Stimulated activated memory B cell treated with anti-CD40 and anti-IgM and Interleukin-4, amounts not matched to agents 10 μg/mL and 1 μg/mL and 100 μg/mL, for 72 hours (primary cell): ENCODE data around the gene KREMEN2.
A peak's percentile ranks its signal among the peaks of the same experiment; 100 is the strongest.

Experiments used
- ATAC-seq: fragments of 150-1000 bp; cut with Tn5 transposase; 2 replicates; pipeline ENCODE4 v1.10.0; 2021
- H3K27ac Mint-ChIP-seq: one replicate; pipeline ENCODE4 v1.8.0; 2022; ENCODE audit warnings: mild to moderate bottlenecking, mixed read lengths
- H3K27me3 Mint-ChIP-seq: one replicate; pipeline ENCODE4 v1.8.0; 2022; ENCODE audit warnings: mixed read lengths
- H3K36me3 Mint-ChIP-seq: one replicate; pipeline ENCODE4 v1.8.0; 2022; ENCODE audit warnings: mixed read lengths
- H3K4me1 Mint-ChIP-seq: one replicate; pipeline ENCODE4 v1.8.0; 2022; ENCODE audit warnings: mixed read lengths
- H3K4me3 Mint-ChIP-seq: one replicate; pipeline ENCODE4 v1.8.0; 2022; ENCODE audit warnings: mild to moderate bottlenecking, moderate library complexity, mixed read lengths
- H3K9me3 Mint-ChIP-seq: one replicate; pipeline ENCODE4 v1.8.0; 2022; ENCODE audit warnings: mixed read lengths

Gene KREMEN2

DNA sequence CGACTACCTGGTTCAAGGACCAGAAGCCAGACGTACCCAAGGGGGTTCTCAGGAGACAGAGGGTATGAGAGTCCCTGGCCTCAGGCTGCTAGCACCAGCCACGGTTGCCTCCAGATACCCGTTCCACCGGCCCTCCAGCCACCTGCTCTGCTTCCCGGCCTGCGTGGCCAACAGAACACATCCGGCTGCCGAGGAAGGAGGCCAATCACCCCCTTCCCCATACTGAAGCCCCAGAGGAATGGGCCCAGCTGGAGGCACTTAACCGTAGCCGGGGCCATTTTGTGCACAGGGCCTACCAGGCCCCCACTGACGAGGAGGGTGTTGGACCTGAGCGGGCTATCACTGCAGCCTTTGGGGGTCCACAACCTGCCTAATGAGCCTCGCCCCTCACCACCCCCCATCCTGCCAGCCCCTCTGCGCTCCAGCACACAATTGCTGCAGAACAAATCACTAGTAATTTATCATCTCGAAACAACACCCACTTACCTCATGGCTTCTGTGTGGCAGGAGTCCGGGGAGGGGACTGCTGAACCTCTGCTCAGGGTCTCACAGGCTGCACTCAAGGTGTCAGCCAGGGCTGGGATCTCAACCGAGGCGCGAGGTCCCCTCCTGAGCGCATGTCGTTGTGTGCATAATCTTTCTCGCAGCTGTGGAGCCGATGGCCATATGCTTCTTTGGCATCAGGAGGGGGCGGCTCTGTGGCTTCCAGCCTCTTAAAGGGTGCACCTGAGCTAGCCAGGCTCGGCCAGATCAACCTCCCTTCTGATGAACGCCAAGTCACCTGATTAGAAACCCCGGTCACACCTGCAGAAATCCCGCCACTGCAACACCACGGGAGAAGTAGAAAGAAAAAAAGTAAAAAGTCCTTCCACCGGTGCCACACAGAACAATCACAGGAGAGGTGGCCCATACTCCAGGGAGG is 10.1 kb upstream of the KREMEN2 start:
- no peaks in the 10 kb centered on the region for H3K9me3 Mint-ChIP-seq
- peaks cover 10% of the 10 kb centered on the region for H3K36me3 Mint-ChIP-seq
- peaks cover 10% of the 10 kb centered on the region for H3K4me1 Mint-ChIP-seq
- H3K27ac Mint-ChIP-seq = no peak overlapping the region
- no peak overlapping the region for H3K4me3 Mint-ChIP-seq
- peaks cover 68% of the 10 kb centered on the region for H3K27me3 Mint-ChIP-seq
- ATAC-seq = no peak

DNA sequence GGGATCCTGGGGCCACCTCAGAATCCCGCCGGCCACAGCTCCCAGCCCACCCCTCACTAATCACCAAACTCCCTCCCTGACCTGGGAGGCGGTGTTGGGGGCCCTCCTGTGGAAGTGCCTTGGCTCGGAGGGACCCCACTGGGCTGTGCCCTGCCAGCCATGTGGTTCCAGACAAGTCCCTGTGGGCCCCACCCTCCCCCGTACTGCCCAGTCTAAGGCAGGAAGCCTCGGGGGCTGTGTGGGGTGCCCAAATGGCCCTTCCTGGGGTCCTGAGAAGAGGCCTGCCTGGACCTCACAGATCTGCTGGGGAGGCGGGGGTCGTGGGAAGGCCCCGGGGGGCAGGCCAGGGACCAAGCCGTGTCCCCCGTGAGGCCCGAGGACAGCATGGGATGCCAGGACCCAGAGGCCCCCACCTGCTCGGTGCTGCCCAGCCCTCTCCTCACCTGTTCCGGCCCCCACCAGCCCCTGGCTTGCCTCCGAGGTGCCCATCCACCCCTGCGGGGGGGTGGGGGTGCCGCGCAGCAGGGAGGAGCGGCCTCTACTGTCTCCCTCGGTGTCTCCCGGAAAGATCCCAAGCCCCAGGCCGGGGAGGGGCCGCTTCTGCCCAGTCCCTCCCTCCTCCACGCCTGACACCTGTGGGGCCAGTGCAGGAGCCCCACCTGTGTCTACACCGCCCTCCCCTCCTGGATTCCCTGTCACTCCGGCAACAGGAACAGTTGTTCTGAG is 9.3 kb upstream of the KREMEN2 start:
- Mint-ChIP-seq H3K36me3 (peaks cover 1% of the 10 kb centered on the region), H3K9me3 (no peaks in the 10 kb centered on the region), H3K27me3 (peaks cover 76% of the 10 kb centered on the region), H3K27ac (no peak overlapping the region), H3K4me1 (peaks cover 10% of the 10 kb centered on the region), H3K4me3 (no peak overlapping the region)
- ATAC-seq = peak; percentile 14

DNA sequence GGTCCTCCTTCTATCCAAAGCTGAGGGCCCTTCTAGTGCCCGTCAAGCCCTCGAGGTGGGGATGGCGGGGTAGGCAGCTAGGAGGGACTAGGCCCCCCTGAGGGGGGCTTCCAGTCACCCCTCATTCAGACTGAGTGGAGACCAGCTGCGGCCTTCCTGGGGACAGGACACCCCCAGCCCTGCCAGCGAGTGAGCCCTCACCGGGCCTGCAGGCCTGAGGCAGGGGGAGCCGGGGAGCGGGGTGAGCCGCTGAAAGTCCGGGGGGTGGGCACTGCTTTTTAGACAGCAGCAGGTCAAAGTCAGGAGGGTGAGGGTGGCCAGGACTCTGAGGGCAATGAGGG is 8.7 kb upstream of the KREMEN2 start:
- Mint-ChIP-seq H3K36me3 (no peaks in the 10 kb centered on the region), H3K27ac (no peak overlapping the region)
- ATAC-seq = no peak

DNA sequence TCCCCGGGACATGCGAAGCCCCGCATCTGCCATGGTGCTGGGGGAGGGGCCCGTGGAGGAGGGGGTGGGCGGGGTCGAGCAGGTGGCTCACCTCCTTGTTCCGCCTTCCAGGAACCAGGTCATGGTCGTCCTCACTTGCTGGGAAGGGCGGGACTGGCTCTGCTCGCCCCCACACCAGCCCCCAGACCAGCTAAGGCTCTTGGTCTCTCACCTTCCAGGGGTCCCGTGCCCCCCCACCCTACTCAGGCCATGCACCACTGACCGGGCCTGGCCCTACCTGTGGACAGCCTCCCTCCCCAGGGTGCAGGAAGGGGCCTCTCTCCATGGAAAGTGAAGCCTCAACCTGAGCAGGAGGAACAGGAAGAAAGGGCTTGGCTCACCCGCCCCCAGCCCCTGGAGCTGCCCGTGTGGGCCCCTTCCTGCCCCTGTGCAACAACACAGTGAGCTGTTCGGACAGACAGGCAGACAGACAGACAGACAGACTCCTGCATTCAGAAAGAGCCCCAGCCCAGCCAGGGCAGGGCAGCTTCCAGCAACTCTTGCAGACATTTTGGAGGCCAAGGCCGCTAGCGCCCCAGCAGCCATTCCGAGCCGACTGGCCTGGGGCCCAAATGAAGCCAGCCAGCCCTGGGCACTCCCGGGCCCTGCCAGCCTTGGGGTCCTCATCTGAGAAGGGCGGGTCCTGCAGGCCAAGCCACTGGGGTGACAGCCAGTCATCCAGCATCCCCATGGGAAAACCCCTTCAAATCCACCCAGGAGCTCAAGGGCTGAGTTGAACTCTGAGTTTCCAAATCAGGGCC is 8.1 kb upstream of the KREMEN2 start:
- Mint-ChIP-seq H3K36me3 (no peaks in the 10 kb centered on the region), H3K4me3 (no peak overlapping the region), H3K27me3 (peaks cover 88% of the 10 kb centered on the region), H3K4me1 (peaks cover 10% of the 10 kb centered on the region), H3K9me3 (no peaks in the 10 kb centered on the region), H3K27ac (no peak overlapping the region)
- no peak for ATAC-seq

More for the DNA sequence above, 8.7 kb upstream of the KREMEN2 start:
- Mint-ChIP-seq H3K4me3 (no peak overlapping the region), H3K4me1 (peaks cover 10% of the 10 kb centered on the region), H3K27me3 (peaks cover 82% of the 10 kb centered on the region), H3K9me3 (no peaks in the 10 kb centered on the region)

DNA sequence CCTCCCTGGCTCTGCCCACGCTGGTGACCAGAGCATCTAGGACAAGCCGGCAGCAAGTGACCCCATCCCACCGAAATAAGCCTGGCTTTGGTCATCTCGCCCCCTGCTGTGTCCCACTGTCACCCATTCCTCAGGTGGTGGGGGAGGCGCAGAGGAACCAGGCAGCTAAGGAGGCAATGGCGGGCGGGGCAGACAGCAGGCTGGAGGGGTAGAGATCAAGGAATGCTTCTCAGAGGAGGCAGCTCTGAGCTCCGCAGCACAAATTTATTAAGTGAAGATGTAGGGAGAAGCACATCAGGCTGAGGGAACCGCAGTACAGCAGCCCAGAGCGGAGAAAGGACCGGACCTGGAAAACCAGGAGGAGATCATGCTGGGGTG is 7.5 kb upstream of the KREMEN2 start:
- no peak overlapping the region for H3K4me3 Mint-ChIP-seq
- H3K27ac Mint-ChIP-seq = no peak overlapping the region
- no peaks in the 10 kb centered on the region for H3K36me3 Mint-ChIP-seq
- no peaks in the 10 kb centered on the region for H3K9me3 Mint-ChIP-seq
- peaks cover 88% of the 10 kb centered on the region for H3K27me3 Mint-ChIP-seq
- peaks cover 12% of the 10 kb centered on the region for H3K4me1 Mint-ChIP-seq
- ATAC-seq = no peak

DNA sequence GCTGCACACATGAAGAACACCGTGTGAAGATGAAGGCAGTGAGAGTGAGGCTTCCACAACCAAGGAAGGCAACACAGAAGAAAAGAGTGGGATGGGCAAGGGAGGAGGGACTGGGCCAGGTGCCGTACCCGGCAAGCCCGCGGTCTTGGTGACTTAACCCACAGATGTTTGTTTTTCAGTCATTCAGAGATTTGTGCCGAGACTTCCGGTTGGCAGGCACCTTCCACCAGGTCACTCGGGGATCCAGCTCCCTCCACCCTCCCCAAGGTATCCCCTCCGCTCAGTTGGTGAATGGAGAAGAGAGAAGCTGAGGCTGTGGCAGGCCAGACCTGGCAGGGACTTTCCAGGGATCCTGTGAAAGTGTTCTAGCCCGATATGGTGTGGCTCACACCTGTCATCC is 4.9 kb upstream of the KREMEN2 start:
- Mint-ChIP-seq H3K27me3 (peaks cover 94% of the 10 kb centered on the region), H3K4me1 (peaks cover 29% of the 10 kb centered on the region), H3K9me3 (no peaks in the 10 kb centered on the region), H3K4me3 (no peak overlapping the region), H3K36me3 (no peaks in the 10 kb centered on the region), H3K27ac (no peak overlapping the region)
- ATAC-seq = no peak

DNA sequence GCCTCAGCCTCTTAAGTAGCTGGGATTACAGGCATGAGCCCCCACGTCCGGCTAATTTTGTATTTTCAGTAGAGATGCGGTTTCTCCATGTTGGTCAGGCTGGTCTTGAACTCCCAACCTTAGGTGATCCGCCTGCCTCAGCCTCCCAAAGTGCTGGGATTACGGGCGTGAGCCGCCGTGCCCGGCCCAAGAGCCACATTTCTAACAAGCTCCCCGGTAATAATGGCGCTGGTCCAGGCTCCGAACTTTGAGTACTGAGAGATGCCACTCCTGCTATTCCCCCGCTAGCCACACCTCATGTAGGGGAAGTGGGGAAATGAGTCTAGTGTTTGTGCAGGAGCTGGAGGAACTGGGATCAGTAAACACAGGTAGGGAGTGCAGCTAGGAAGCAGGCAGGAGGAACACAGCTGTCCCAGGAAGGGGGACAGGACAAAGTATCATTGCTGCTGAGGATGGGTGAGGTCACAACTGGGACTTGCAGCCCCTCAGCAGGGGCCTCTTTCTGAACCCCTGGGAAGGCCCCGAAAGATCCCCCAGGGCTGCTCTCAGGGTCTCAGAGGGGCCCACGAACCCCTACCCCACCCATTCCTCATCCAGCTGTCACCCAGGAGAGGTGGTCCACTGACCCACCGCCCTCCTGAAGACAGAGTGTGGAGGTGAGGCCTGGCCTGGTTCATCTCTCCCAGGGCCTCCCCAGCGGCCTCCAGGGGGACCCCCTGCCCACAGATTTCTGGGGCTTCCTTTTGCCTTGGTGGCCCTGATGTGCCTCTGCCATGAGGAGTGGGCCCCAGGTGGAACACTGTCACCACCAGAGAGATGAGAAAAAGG is 3.7 kb upstream of the KREMEN2 start:
- H3K4me1 Mint-ChIP-seq = peaks cover 36% of the 10 kb centered on the region
- H3K4me3 Mint-ChIP-seq = no peak overlapping the region
- ATAC-seq = no peak
- peaks cover 89% of the 10 kb centered on the region for H3K27me3 Mint-ChIP-seq
- H3K27ac Mint-ChIP-seq = no peak overlapping the region
- no peaks in the 10 kb centered on the region for H3K36me3 Mint-ChIP-seq
- H3K9me3 Mint-ChIP-seq = no peaks in the 10 kb centered on the region

DNA sequence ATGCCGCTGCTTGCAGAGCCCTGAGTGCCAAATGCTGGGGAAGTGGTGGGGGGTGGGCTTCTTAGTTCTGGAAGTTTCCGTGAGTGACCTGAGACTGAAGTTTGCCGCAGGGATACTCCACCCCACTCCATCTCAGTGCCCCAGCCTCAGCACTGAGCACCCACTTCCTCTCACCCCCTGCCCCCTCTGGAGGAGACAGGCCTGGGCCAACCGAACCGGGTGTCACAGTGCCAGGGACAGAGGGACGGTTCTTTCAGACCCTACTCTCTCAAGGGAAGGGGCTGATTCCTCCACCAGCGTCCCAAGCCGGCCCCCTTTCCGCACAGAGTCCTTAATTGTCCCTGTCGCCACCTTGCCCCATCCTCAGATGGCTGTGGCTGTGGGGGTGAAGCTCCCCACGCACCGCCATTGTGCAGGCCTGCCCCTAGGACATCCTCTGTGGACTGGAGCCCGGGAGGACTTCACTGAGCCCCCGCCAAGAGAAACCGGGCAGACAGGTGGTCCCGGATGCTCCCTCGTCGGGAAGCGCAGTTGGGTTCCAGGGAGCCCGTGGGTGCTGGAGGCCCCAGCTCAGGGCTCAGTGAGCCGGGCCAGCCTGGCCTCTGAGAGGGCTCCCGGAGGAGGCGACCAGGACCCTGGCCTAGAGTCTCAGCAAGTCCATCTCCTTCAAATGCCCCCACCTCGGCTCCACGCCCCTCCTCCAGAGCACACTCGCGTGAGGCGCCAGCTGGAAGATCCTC is 1.6 kb upstream of the KREMEN2 start:
- Mint-ChIP-seq H3K9me3 (no peaks in the 10 kb centered on the region), H3K27me3 (peaks cover 68% of the 10 kb centered on the region), H3K36me3 (no peaks in the 10 kb centered on the region), H3K4me1 (peaks cover 38% of the 10 kb centered on the region), H3K4me3 (no peak overlapping the region), H3K27ac (no peak overlapping the region)
- no peak for ATAC-seq

DNA sequence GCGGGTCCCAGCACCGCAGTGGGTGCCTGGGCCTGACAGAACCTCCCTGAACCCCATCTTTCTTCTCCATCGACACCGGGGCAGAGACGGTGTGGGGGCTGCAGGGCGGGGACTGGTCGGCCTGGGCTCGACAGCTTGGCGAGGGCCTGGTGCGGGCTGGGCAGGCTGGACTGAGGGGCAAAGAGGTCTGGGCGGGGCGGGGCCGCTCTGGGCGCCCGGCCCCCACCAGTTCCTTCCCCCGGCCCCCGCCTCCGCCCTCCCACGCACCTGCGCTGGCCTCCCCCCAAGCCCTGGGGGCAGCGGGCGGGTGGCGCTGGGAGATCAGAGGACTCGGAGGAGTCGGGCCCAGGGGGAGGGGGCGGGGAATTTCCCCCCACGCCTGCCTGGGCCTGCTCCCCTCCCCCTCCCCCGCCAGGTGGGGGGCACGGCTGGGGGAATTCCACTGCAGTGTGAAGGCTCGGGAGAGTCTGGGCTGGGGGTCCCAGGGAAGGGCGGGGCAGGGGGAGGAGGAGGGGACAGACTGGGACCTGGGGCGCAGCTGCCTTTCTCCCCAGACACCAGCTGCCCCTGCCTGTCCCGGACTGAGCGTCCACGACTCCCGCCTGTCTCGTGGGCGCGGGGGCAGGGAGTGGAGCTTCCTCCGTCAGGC is 877 bp upstream of the KREMEN2 start:
- H3K9me3 Mint-ChIP-seq = no peaks in the 10 kb centered on the region
- ATAC-seq = no peak
- H3K27me3 Mint-ChIP-seq = peaks cover 73% of the 10 kb centered on the region
- H3K4me3 Mint-ChIP-seq = peak overlapping the region; percentile 79
- no peak overlapping the region for H3K27ac Mint-ChIP-seq
- H3K36me3 Mint-ChIP-seq = no peaks in the 10 kb centered on the region
- H3K4me1 Mint-ChIP-seq = peaks cover 44% of the 10 kb centered on the region

DNA sequence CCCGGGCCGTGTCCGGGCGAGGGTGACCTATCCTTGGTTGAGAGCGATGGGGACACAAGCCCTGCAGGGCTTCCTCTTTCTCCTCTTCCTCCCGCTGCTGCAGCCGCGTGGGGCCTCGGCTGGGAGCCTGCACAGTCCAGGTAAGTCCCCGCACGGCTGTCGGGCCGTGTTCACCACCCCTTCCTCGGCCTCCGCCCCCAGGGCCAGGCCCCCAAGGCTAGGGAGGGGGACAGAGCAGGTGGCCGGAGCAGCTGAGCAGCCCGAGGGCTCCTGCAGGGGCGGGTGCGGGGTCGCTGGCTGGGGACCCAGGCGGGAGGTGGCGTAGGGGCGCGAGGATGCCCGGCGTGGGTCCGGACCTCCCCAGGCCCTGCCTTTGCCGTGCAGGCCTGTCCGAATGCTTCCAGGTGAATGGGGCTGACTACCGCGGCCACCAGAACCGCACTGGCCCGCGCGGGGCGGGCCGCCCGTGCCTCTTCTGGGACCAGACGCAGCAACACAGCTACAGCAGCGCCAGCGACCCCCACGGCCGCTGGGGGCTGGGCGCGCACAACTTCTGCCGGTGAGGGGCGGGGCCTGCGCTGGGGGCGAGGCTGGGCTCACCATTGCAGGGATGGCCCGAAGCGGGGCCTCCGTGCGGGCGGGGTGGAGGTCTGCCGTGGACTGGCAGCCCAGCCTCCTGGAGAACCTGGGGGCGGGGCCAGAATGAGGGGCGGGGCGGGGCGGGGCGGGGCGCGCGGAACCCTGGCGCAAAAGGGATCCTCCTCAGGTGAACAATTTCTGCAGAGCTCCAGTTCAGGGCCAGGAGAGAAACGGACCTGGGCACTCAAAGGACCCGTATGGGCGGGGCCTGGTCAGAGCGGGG is 631 bp downstream of the KREMEN2 start:
- Mint-ChIP-seq H3K4me3 (peak overlapping the region; percentile 79), H3K9me3 (no peaks in the 10 kb centered on the region), H3K27me3 (peaks cover 64% of the 10 kb centered on the region), H3K27ac (no peak overlapping the region), H3K4me1 (peaks cover 51% of the 10 kb centered on the region), H3K36me3 (no peaks in the 10 kb centered on the region)
- ATAC-seq = peak; percentile 18

DNA sequence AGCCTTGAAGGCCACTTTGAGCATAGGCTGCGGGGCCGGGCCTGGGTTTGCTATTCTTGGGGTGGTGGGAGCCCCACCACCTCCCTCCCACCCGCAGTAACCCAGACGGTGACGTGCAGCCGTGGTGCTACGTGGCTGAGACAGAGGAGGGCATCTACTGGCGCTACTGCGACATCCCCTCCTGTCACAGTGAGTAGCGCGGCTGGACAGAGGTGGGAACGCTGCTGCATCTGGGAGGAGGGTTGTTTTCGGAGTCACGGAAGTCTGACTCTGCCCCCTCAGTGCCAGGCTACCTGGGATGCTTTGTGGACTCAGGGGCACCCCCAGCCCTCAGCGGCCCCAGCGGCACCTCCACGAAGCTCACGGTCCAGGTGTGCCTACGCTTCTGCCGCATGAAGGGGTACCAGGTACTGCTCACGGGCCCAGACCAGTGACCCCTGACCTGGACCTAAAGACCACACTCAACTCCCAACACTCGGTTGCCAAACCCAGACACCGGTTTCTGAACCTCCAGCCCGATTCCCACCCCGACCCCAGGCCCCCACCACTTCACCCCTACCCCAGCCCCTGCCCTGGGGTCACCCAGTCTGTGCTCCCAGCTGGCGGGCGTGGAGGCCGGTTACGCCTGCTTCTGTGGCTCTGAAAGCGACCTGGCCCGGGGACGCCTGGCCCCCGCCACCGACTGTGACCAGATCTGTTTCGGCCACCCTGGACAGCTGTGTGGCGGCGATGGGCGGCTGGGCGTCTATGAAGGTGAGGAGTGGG is 2.1 kb downstream of the KREMEN2 start:
- no peaks in the 10 kb centered on the region for H3K36me3 Mint-ChIP-seq
- no peak overlapping the region for H3K27ac Mint-ChIP-seq
- H3K4me3 Mint-ChIP-seq = no peak overlapping the region
- no peak for ATAC-seq
- H3K4me1 Mint-ChIP-seq = peaks cover 62% of the 10 kb centered on the region
- H3K27me3 Mint-ChIP-seq = peaks cover 57% of the 10 kb centered on the region
- no peaks in the 10 kb centered on the region for H3K9me3 Mint-ChIP-seq

DNA sequence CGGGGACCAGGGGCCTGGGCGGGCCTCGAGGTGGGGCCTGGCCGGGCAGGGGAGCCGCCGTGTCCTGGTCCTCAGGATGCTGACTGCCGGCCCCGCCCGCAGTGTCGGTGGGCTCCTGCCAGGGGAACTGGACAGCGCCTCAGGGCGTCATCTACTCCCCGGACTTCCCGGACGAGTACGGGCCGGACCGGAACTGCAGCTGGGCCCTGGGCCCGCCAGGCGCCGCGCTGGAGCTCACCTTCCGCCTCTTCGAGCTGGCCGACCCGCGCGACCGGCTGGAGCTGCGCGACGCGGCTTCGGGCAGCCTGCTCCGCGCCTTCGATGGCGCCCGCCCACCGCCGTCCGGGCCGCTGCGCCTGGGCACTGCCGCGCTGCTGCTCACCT is 2.7 kb downstream of the KREMEN2 start:
- Mint-ChIP-seq H3K4me1 (peaks cover 59% of the 10 kb centered on the region), H3K27me3 (peaks cover 57% of the 10 kb centered on the region), H3K4me3 (no peak overlapping the region), H3K27ac (no peak overlapping the region), H3K36me3 (peaks cover under 1% of the 10 kb centered on the region), H3K9me3 (no peaks in the 10 kb centered on the region)
- ATAC-seq = no peak
